ENCODE measurements around the gene ZNF775.

The ZNF775 gene

GRCh38 chr7:150415161-150416153, 36.3 kb downstream of the ZNF775 start:
- DNase-seq = no peak

GRCh38 chr7:150417239-150417638, 38.1 kb downstream of the ZNF775 start:
- no peak for DNase-seq

DNA sequence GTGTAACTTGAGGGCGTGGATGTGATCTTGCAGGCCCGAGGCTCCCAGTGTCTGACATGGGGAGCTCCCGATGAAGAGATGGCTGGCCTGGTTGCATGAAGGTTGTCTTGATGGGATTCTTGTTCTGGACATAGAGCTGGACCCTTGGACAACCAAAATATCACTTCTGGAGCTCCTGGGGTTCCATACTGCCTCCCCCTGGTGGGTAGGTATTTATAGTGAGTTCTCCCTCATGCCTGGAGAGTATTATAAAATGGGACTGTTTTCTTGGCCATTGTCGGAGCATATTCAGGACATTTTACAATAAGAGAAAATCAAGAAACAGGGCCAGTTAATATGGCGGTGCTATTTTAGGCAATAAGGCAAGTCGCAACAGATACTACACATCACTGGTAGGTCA, 38.7 kb downstream of the ZNF775 start:
- no peak for DNase-seq

- DNase-seq = no peak
These were observed 41.1 kb downstream of the ZNF775 start for GRCh38 chr7:150420242-150420641.

DNA sequence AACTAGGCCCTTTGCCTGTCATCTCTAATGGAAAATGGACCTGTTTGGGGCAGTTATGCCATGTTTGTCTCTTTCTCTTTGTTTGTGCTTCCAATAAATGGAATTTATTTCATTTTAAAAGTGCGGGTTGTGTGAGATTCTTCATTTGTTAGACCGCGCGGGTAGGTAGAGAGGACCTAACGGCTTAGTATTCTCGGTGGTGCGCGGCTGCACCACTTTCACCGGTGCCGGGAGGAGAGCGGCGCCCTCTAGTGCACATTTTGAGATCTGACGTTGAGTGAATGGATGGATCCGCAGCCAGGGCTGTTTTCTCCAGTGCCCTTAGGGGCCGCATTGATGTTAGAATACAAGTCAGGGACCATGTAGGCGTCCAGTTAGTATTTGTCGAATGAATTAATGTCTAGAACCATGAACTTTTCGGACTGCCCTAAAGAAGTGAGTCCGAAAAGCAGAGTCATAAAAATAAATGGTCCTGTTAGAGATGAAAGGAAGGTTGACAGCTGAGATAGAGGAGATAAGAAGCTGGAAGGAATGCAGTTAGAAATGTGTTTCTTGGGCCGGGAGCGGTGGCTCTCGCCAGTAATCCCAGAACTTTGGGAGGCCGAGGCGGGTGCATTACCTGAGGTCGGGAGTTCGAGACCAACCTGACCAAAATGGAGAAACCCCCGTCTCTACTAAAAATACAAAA, 42.0 kb downstream of the ZNF775 start:
- peak; percentile 77 for DNase-seq

GRCh38 chr7:150421831-150422230, 42.7 kb downstream of the ZNF775 start:
- no peak for DNase-seq

DNA sequence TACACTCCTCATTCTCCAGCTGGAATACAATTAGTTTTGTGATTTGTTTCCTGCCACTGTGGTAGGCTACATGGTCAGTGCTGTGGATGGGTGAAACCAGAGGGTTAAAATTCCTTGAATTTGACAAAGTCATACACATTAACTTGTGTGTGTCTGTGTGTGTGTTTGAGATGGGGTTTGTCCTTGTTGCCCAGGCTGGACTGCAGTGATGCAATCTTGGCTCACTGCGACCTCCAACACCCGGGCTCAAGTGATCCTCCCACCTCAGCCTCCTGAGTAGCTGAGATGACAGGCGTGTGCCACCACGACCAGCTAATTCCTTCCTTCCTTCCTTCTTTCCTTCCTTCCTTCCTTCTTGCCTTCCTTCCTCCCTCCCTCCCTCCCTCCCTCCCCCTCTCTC, 46.5 kb downstream of the ZNF775 start:
- DNase-seq = no peak

- no peak for DNase-seq
These were observed 49.7 kb downstream of the ZNF775 start for GRCh38 chr7:150428671-150429451.

DNA sequence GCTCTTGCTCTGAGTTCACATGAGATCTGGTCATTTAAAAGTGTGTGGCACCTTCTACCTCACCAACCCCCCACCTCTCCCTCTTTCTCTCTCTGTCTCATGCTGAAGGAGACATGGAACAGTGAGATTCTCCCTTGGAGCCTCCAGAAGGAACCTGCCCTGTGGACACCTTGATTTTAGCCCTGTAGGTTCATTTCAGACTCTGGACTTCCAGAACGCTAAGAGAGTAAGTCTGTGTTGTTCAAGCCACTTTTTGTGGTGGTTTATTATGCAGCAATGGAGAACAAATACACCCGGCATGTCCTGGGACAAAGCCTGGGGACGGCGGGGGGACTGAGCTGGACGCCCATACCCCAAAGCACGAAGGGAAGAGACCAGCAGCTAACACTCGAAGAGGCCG, 50.6 kb downstream of the ZNF775 start:
- no peak for DNase-seq

DNA sequence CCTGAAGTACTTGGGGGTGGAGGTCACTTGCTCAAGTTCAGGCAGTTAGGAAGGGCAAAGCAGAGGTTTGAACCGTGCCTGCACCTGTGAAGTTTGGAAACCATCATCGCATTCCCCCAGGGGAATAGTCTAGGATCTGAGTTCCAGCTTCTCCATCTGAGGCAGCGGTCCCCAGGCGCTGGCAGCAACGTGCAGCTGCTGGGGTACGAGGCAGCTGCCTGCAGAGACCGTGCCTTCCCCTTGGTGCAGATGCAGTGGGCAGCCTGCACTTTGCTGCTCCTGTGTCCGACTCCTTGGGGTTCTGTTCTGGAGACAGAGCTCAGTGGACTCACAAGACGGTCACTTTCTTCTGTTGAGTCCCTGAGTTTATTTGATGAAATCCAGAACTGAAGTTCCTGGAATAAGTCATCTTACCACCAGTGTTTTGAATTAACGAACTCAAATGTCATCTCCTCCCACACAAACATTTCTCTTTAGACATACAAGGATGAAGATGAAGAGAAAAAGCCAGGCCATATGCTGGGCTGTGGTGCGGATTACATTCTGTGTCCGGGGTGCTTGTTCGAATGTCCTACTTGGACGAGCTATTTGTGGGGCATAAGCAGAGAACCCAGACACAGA, 51.4 kb downstream of the ZNF775 start:
- no peak for DNase-seq

DNA sequence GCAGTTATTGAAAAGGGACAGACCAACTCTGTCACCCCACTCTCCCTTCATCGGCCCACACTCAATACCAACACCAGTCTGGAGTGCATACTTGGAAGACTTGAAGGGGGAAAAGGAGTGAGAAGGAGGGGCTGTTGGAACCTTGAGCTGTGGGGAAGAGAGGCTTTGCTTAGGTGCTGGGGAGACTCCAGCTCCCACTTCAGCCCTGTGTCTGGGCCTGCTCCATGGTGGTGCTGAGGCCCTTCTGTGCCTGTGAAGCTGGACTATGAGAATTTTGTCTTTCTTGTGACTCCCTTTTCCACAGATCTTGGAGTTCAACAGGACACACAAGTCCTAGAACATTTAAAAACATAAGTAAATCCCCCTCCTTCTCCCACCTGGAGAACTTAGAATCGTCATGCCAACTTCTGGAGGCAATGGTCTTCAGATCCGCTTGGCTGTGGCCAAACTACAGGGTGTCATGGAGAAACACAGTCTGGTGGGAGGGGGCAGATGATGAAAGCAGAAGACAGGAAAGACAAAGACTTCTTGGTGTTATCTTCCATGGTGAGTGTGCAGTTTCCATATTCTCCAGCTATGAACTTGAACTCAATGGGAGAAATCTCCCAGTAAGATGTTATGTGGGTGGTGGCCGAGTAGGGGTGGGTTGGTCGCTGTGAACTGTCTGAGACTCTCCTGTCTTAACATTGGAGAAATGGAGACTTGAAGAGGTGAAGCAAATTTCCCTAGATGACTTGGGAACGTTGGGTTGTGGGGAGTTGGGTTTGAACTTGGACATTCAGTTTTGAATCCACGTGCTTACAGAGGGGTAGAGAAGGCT, 52.9 kb downstream of the ZNF775 start:
- no peak for DNase-seq

DNA sequence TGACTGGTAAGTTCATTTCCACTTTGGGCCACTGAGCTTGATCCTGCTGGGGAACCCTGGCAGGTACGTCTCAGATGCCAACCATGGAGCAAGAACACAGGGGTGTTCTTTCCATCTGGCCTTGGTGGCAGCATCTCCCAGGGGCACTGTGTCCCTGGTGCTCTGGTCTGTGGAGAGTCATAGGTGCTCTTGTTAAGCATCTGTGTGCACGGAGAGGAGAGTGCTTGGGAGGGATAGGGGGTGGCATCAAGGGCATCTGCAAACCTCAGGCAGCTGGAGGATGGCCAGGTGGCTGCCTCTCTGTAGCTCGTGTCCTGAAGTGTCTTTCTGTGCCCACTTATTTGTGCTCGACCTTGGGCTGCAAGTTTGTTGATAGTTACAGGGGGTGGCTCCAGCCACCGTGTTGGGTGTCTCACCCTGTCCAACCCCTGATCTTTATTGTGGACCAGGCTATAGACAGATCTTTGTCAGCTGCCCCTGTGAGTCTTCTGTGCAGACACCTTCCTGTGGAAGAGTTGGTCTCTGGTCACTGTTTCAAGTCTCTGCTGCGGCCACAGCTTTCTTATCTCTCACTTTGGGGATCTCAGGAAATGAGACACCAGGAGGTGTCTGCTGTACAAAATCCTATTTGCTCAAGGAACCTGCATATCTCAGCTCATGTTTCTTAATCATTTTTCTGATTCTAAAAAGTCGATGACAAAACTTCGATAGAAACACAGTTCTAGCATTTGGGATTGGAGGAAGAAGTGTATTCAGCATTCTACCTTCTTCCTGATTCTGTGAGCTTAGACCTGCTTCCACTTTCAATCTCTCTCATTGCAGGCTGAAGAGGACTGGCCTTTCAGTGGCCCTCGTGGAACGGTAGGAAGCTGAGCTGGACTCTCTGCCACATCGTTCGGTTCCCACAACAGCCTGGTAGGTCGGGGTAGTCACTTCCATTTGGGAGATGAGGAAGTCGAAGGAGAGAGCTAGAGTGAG, 54.1 kb downstream of the ZNF775 start:
- no peak for DNase-seq

GRCh38 chr7:150434240-150434639, 55.1 kb downstream of the ZNF775 start:
- no peak for DNase-seq

- DNase-seq = no peak
These were observed 55.9 kb downstream of the ZNF775 start for GRCh38 chr7:150435047-150435389.

DNA sequence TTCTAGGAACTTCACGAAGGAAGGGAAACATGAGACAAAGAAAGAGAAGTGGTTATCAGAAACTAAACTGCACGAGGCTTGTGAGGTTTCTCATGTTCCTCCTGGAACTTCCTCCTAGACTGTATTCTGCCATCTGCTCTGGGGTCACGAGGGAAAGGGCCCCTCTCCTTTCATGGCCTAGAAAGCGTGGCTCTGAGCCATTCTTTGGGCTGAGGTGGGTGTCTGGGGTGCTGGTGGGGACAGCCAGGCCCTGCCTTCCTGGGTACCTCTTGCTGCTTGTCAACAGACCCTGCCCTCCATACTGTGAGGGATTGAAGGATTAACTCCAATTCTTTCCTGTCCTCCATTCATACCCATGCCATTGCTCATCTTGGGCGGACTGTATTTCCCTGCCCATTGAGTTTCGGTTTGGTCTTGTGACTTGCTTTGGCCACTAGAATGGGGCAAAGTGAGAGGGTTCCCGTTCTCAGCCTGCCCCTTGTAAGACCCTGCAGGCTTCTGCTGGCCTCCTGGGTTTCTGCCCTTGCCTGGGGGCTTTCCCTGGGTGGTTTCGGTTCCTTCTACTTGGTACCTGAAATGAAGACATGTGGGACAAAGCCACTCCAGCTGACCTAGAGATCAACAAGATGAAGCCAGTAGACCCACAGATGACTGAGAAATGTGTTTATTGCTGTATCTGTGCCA, 56.4 kb downstream of the ZNF775 start:
- no peak for DNase-seq

DNA sequence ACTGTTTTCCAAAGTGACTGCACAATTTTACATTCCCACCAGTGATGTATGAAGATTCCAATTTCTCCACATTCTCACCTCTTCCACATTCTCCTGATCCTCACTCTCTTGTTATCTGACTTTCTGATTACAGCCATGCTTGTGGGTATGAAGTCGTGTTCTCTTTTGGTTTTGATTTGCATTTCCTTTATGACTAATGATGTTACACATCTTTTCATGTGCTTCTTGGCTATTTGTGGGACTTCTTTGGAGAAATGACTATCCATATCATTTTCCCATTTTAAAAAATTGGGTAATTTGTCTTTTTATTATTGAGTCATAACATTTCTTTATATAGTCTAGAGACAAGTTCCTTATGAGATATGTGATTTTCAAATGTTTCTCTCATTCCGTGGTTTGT, 60.8 kb downstream of the ZNF775 start:
- no peak for DNase-seq

- no peak for DNase-seq
These were observed 62.4 kb downstream of the ZNF775 start for GRCh38 chr7:150441524-150441923.

DNA sequence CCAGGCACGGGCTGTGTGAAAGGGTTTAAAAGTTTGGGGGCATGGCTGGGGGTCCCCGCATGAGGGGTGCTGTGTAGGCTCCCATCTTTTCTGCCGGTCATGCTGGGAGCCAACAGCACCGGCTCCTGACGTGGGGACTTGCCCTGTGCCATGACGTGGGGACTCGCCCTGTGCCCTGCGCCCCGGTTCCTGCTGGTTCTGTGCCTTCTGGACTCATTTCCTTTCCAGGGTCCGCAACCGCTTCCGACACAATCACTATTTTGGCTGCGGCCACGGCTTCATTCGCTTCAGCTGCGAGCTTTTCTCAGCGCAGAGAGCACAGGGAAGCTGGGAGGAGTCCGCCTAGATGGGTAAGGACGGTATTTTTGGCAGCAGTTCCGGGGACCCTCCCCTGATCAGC, 63.7 kb downstream of the ZNF775 start:
- DNase-seq = no peak

DNA sequence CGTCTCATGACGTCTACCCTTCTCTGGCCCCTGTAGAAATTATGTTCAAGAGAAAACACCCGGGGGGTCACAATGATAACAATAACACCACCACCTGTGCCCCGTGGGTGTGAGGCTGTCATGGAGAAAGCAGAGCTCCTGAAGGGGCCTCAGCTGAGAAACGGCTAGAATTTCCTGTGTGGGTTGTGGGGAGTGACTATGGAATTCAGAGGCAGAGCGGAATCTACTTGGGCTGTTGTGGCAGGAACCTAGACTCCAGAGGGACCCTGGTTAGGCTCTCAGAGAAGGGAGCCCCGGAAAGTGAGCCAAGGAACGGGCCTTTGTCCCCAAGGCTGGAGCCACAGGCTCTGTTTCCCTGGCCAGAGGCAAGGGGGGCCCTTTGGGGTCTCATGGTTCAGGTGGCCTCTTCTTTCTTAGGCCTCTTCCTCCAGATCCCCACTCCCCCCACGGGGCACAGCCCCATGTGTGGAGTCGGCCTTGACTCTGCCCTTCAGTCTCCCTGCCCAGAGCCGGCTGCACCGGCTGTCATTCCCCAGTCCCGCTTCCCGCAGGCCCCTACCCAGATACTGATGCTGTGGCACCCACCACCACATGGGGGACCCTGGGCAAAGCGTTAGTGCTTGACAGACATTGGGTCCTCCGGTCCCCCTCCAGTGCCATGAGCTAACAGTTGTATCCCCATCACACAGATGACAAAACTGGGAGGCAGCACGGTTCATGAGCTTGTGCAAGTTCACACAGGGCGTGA, 64.8 kb downstream of the ZNF775 start:
- no peak for DNase-seq
